Neutrophil (primary cell): ENCODE results near the gene NDOR1.
"Not testable (repeated sequence)": the region's sequence is repeated elsewhere in the genome, so short reads cannot be mapped to it uniquely, and the experiment has no call there.

Experiments used
- H3K27ac ChIP-seq: fragments of 200-600 bp; sonication (generic); 2 replicates; pipeline ENCODE4 v1.5.1; 2016; ENCODE audit warnings: mild to moderate bottlenecking, moderate library complexity
- H3K27me3 ChIP-seq: fragments of 200-600 bp; sonication (generic); 2 replicates; pipeline ENCODE4 v1.6.0; 2016; ENCODE audit warnings: mild to moderate bottlenecking
- H3K36me3 ChIP-seq: fragments of 200-600 bp; sonication (generic); 2 replicates; pipeline ENCODE4 v1.5.1; 2017
- H3K4me1 ChIP-seq, 2 experiments: fragments of 200-600 bp in 1 of 2; sonication (generic) in 1 of 2; 1 replicate in 1 of 2; 2 replicates in 1 of 2; pipeline versions ENCODE4 v1.5.1 to v1.6.1; 2013 to 2016; ENCODE audit warnings: low read depth in 1 of 2, low read length in 1 of 2, mild to moderate bottlenecking in 1 of 2, moderate library complexity in 1 of 2; ENCODE audit not compliant: control insufficient read depth in 1 of 2, insufficient read depth in 1 of 2
- H3K4me3 ChIP-seq, 2 experiments: fragments of 200-600 bp in 1 of 2; sonication (generic) in 1 of 2; 1 replicate in 1 of 2; 2 replicates in 1 of 2; pipeline ENCODE4 v1.5.1; 2013 to 2016; ENCODE audit warnings: low read depth in 1 of 2, low read length in 1 of 2, mild to moderate bottlenecking in 1 of 2, moderate library complexity in 1 of 2
- H3K9me3 ChIP-seq: fragments of 200-600 bp; sonication (generic); 2 replicates; pipeline ENCODE4 v1.5.1; 2016
- TF ChIP-seq, protein P1 (sequence below): fragments of 200-600 bp; sonication (generic); IDR thresholded peaks from 2 replicates; pipeline ENCODE4 v1.5.1; 2016; ENCODE audit warnings: antibody characterized with exemption

Gene NDOR1

GRCh38 chr9:137236238-137236935 is 30.9 kb downstream of the NDOR1 start:
- Histone ChIP-seq H3K27ac (peak overlapping the region; percentile 71), H3K4me1 (peaks cover 41 to 42% of the 10 kb centered on the region in 2 experiments), H3K36me3 (no peaks in the 10 kb centered on the region), H3K27me3 (peaks cover 34% of the 10 kb centered on the region), H3K4me3 (peak overlapping the region; percentile 36 to 57), H3K9me3 (no peaks in the 10 kb centered on the region)
- TF ChIP-seq, protein P1, sequence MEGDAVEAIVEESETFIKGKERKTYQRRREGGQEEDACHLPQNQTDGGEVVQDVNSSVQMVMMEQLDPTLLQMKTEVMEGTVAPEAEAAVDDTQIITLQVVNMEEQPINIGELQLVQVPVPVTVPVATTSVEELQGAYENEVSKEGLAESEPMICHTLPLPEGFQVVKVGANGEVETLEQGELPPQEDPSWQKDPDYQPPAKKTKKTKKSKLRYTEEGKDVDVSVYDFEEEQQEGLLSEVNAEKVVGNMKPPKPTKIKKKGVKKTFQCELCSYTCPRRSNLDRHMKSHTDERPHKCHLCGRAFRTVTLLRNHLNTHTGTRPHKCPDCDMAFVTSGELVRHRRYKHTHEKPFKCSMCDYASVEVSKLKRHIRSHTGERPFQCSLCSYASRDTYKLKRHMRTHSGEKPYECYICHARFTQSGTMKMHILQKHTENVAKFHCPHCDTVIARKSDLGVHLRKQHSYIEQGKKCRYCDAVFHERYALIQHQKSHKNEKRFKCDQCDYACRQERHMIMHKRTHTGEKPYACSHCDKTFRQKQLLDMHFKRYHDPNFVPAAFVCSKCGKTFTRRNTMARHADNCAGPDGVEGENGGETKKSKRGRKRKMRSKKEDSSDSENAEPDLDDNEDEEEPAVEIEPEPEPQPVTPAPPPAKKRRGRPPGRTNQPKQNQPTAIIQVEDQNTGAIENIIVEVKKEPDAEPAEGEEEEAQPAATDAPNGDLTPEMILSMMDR = peak; percentile 100

GRCh38 chr9:137236936-137237421 is 31.5 kb downstream of the NDOR1 start:
- peaks cover 3% of the 10 kb centered on the region for H3K36me3 ChIP-seq
- H3K27me3 ChIP-seq = peaks cover 34% of the 10 kb centered on the region
- peak overlapping the region; percentile 36 to 57 for H3K4me3 ChIP-seq
- H3K27ac ChIP-seq = peak overlapping the region; percentile 71
- peaks cover 46% of the 10 kb centered on the region in 2 experiments for H3K4me1 ChIP-seq
- TF ChIP-seq, protein P1 = no peak
- no peaks in the 10 kb centered on the region for H3K9me3 ChIP-seq

GRCh38 chr9:137237759-137238726 is 32.5 kb downstream of the NDOR1 start:
- TF ChIP-seq, protein P1 = no peak
- no peak overlapping the region for H3K4me3 ChIP-seq
- peaks cover 30% of the 10 kb centered on the region for H3K27me3 ChIP-seq
- H3K4me1 ChIP-seq = peaks cover 57% of the 10 kb centered on the region in 2 experiments
- H3K9me3 ChIP-seq = no peaks in the 10 kb centered on the region
- peaks cover 14% of the 10 kb centered on the region for H3K36me3 ChIP-seq
- H3K27ac ChIP-seq = no peak overlapping the region

- Histone ChIP-seq H3K4me3 (peak overlapping the region; percentile 79 to 96), H3K36me3 (peaks cover 23% of the 10 kb centered on the region), H3K27me3 (peaks cover 14% of the 10 kb centered on the region), H3K27ac (peak overlapping the region; percentile 96), H3K4me1 (peaks cover 70% of the 10 kb centered on the region in 2 experiments)
- not testable (repeated sequence) for H3K9me3 ChIP-seq
Measured at GRCh38 chr9:137239541-137240200, 34.2 kb downstream of the NDOR1 start.

- Histone ChIP-seq H3K36me3 (peaks cover 23% of the 10 kb centered on the region), H3K9me3 (no peaks in the 10 kb centered on the region), H3K27me3 (peaks cover 7% of the 10 kb centered on the region), H3K27ac (peak overlapping the region; percentile 96), H3K4me1 (peaks cover 70% of the 10 kb centered on the region in 2 experiments), H3K4me3 (peak overlapping the region; percentile 79 to 96)
- TF ChIP-seq, protein P1 = no peak
Measured at GRCh38 chr9:137240318-137240840, 34.9 kb downstream of the NDOR1 start.
